Left hindlimb (tissue), 1 donor: ENCODE data around the gene INTS11.

Source experiments
- DNase-seq: peaks from one replicate; pipeline ENCODE4 v3.0.0-alpha.2; 2018

The INTS11 gene

GRCh38 chr1:1343811-1344421, 19.5 kb upstream of the INTS11 start:
- no peak for DNase-seq

GRCh38 chr1:1342584-1343115, 18.2 kb upstream of the INTS11 start:
- no peak for DNase-seq

GRCh38 chr1:1342061-1342562, 17.7 kb upstream of the INTS11 start:
- DNase-seq: no peak

- no peak for DNase-seq
Measured at GRCh38 chr1:1341549-1342021, 17.1 kb upstream of the INTS11 start.

- DNase-seq: no peak
Measured at GRCh38 chr1:1340791-1341548, 16.5 kb upstream of the INTS11 start.

- DNase-seq: no peak
Measured at GRCh38 chr1:1340185-1340584, 15.7 kb upstream of the INTS11 start.

GRCh38 chr1:1338278-1338677, 13.8 kb upstream of the INTS11 start:
- no peak for DNase-seq

- DNase-seq: no peak
Measured at GRCh38 chr1:1337793-1338147, 13.3 kb upstream of the INTS11 start.

- no peak for DNase-seq
Measured at GRCh38 chr1:1336931-1337792, 12.7 kb upstream of the INTS11 start.

GRCh38 chr1:1336446-1336845, 12.0 kb upstream of the INTS11 start:
- DNase-seq: no peak

- DNase-seq: no peak
Measured at GRCh38 chr1:1335792-1336248, 11.4 kb upstream of the INTS11 start.

GRCh38 chr1:1335283-1335682, 10.8 kb upstream of the INTS11 start:
- DNase-seq: no peak

- DNase-seq: no peak
Measured at GRCh38 chr1:1334835-1335234, 10.4 kb upstream of the INTS11 start.

- DNase-seq: no peak
Measured at GRCh38 chr1:1333551-1334241, 9.2 kb upstream of the INTS11 start.

- DNase-seq: no peak
Measured at GRCh38 chr1:1332774-1333480, 8.5 kb upstream of the INTS11 start.

GRCh38 chr1:1332031-1332755, 7.7 kb upstream of the INTS11 start:
- DNase-seq: no peak

- no peak for DNase-seq
Measured at GRCh38 chr1:1331068-1331965, 6.9 kb upstream of the INTS11 start, which contains the start of gene TAS1R3. TAS1R3 (plus strand) TSS chr1:1331280; CDS start chr1:1331346, 66 bp downstream.

GRCh38 chr1:1330366-1331067, 6.1 kb upstream of the INTS11 start:
- no peak for DNase-seq
